ENCODE data around the gene SEPTIN2. TPM values are rescaled to one million over a fixed set of nuclear protein-coding genes. Genes with fewer than 3 reads are reported as not detected.
"Not testable (repeated sequence)": the region's sequence is repeated elsewhere in the genome, so short reads cannot be mapped to it uniquely, and the experiment has no call there.

SEPTIN2 gene
- total RNA-seq, 4 donors from 2014 or later, result 311 to 585 (median 373) TPM

- DNase-seq (ENCODE audit: low spot score in 2 of 2), result no peak
- Histone ChIP-seq H3K9me3 (no peaks in the 10 kb centered on the region), H3K36me3 (no peaks in the 10 kb centered on the region), H3K4me1 (peaks cover 0 to 80% (median 40%) of the 10 kb centered on the region in 4 donors), H3K4me3 (peak overlapping the region in 2 of 4 donors; percentile 79 to 82), H3K27me3 (no peaks in the 10 kb centered on the region), H3K27ac (peak overlapping the region in 2 of 4 donors; percentile 95 to 96)
- WGBS, 2 donors, result 39 to 50% methylated on average over 4 of the region's 4 CpGs
- TF ChIP-seq POLR2A (IDR thresholded peaks at IDR 0.05) (no peak), CTCF (IDR thresholded peaks at IDR 0.05) (no peak), EP300 (IDR thresholded peaks at IDR 0.05) (no peak)
Measured at GRCh38 chr2:241317391-241317790, 1.7 kb downstream of the SEPTIN2 start.

GRCh38 chr2:241318830-241319229 is 3.1 kb downstream of the SEPTIN2 start:
- peaks cover 0 to 80% (median 36%) of the 10 kb centered on the region in 4 donors for H3K4me1 ChIP-seq
- not testable (repeated sequence) for H3K9me3 ChIP-seq; H3K27me3 ChIP-seq; H3K4me3 ChIP-seq; H3K27ac ChIP-seq; H3K36me3 ChIP-seq; DNase-seq (ENCODE audit: low spot score in 2 of 2)
- WGBS, 2 donors, result 85 to 90% methylated on average over 6 of the region's 6 CpGs

GRCh38 chr2:241320394-241320793 is 4.7 kb downstream of the SEPTIN2 start:
- H3K27ac ChIP-seq, result no peak overlapping the region
- no peak overlapping the region for H3K4me3 ChIP-seq
- no peak for DNase-seq (ENCODE audit: low spot score in 2 of 2)
- H3K4me1 ChIP-seq, result peaks cover 0 to 87% (median 43%) of the 10 kb centered on the region in 4 donors
- 88% methylated on average over 8 of the region's 8 CpGs for WGBS, 2 donors
- H3K27me3 ChIP-seq, result no peaks in the 10 kb centered on the region
- H3K9me3 ChIP-seq, result no peaks in the 10 kb centered on the region
- TF ChIP-seq EP300 (IDR thresholded peaks at IDR 0.05) (no peak), CTCF (IDR thresholded peaks at IDR 0.05) (no peak), POLR2A (IDR thresholded peaks at IDR 0.05) (no peak)
- H3K36me3 ChIP-seq, result no peaks in the 10 kb centered on the region

DNA sequence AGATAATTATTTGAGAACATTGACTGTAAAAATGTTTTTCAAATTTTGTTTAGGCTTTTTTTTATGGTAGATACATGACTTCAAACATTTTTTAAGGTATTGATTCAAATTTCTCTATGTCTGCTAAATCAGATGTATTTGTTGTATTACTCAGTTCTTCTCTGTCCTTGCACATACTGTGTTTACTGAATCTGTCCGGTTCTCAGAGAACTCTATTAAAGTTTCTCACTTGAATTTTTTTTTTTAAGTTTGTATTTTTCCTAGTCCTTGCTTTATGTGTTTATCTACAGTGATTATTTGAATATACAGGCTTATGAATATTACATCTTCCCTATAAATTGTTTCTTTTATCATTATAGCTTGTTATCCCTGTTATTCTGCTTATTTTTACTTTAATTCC is 5.3 kb downstream of the SEPTIN2 start:
- 29 to 36% methylated on average over 1 of the region's 1 CpG for WGBS, 2 donors
- no peak overlapping the region for H3K27ac ChIP-seq
- DNase-seq (ENCODE audit: low spot score in 2 of 2), result no peak
- no peak for TF ChIP-seq EP300 (IDR thresholded peaks at IDR 0.05)
- no peak for TF ChIP-seq POLR2A (IDR thresholded peaks at IDR 0.05)
- no peak for TF ChIP-seq CTCF (IDR thresholded peaks at IDR 0.05)
- no peaks in the 10 kb centered on the region for H3K27me3 ChIP-seq
- H3K36me3 ChIP-seq, result no peaks in the 10 kb centered on the region
- H3K4me1 ChIP-seq, result peaks cover 0 to 87% (median 45%) of the 10 kb centered on the region in 4 donors
- H3K9me3 ChIP-seq, result no peaks in the 10 kb centered on the region
- no peak overlapping the region for H3K4me3 ChIP-seq

DNA sequence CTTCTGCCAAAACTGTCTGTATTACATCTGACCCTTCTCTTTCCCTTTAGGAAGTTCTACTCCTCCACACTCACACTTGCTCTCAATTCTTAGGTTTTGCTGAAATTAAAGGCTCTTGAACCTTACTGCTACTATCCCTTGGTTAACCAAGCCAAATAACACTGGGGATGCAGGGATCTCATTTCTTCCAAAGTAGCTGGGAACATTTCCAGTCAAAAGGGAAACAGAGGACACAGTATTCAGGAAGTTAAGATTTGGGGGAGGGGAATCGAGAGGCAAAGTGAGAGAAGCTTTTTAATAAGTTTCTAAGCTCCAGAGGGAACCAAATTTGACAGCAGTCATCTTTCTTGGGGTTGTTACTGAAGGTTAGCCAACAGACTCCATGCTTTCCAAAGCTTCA is 6.2 kb downstream of the SEPTIN2 start:
- no peaks in the 10 kb centered on the region for H3K9me3 ChIP-seq
- H3K36me3 ChIP-seq, result peaks cover 0 to 7% (median 0%) of the 10 kb centered on the region in 3 donors
- peaks cover 0 to 83% (median 44%) of the 10 kb centered on the region in 4 donors for H3K4me1 ChIP-seq
- H3K27me3 ChIP-seq, result no peaks in the 10 kb centered on the region
- no peak overlapping the region for H3K4me3 ChIP-seq
- no peak overlapping the region for H3K27ac ChIP-seq
- 16 to 21% methylated on average over 1 of the region's 1 CpG for WGBS, 2 donors
- TF ChIP-seq CTCF (IDR thresholded peaks at IDR 0.05) (no peak), POLR2A (IDR thresholded peaks at IDR 0.05) (no peak), EP300 (IDR thresholded peaks at IDR 0.05) (no peak)
- DNase-seq (ENCODE audit: low spot score in 2 of 2), result no peak

DNA sequence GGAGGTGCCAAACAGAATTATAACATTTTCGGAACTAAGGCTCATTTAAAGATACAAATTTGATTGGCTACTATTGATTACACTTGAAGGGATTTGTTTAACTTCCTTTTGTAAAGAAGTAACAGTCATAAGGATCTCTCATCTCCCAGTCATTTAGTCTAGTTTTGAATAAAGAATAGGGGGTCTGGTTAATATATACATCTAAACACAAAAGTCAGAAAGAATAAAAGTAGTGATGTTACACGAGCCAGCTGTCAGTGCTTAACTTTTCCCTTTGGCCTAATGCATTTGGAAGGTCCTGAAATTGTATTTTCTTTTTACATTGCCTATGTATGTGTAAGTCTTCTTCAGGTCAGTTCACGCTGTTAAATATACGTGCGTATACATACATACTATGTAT is 8.1 kb downstream of the SEPTIN2 start:
- 74% methylated on average over 5 of the region's 5 CpGs for WGBS, 2 donors
- peaks cover 0 to 64% (median 28%) of the 10 kb centered on the region in 4 donors for H3K4me1 ChIP-seq

More for the DNA sequence above, 8.1 kb downstream of the SEPTIN2 start:
- Histone ChIP-seq H3K9me3 (no peaks in the 10 kb centered on the region), H3K4me3 (no peak overlapping the region), H3K27me3 (no peaks in the 10 kb centered on the region), H3K36me3 (peaks cover 0 to 25% (median 0%) of the 10 kb centered on the region in 3 donors), H3K27ac (peak overlapping the region in 1 of 4 donors; percentile 58)
- TF ChIP-seq POLR2A (IDR thresholded peaks at IDR 0.05) (no peak), EP300 (IDR thresholded peaks at IDR 0.05) (no peak), CTCF (IDR thresholded peaks at IDR 0.05) (no peak)
- no peak for DNase-seq (ENCODE audit: low spot score in 2 of 2)
